ENCODE measurements around the gene DMD.

- TF ChIP-seq CTCF (IDR thresholded peaks at IDR 0.05; ENCODE audit: borderline replicate concordance, extremely low read depth, low read length, poor library complexity, severe bottlenecking) (no peak), EZH2 (IDR thresholded peaks at IDR 0.05; ENCODE audit: borderline replicate concordance, low read depth, low read length, severe bottlenecking) (no peak)
Observed at GRCh38 chrX:31178064-31178768, 2033.1 kb downstream of the DMD start.

Measured in DND-41 (cell line).